ENCODE data around the gene SPTBN4.

The SPTBN4 gene

GRCh38 chr19:40466985-40467734 is at the start of gene SPTBN4:
SPTBN4 (plus strand) TSS chr19:40467001; CDS start chr19:40472622, 5,621 bp downstream.
- peak within 1 kb of the TSS; percentile 68 for H3K4me2 ChIP-seq
- peaks cover 25% of the 10 kb centered on the region for H3K4me1 ChIP-seq (ENCODE audit: low read depth, poor library complexity, severe bottlenecking)
- no peaks in the 10 kb centered on the region for H3K79me2 ChIP-seq (ENCODE audit: insufficient read depth, low read depth)
- no peaks in the 10 kb centered on the region; the same call in 1 of the 2 replicates for H3K27me3 ChIP-seq (ENCODE audit: insufficient read depth, low read depth)
- H3K4me3 ChIP-seq (IDR thresholded peaks at IDR 0.05; ENCODE audit: insufficient read depth, low read depth, low read length), result no peak within 1 kb of the TSS
- H2AFZ ChIP-seq (ENCODE audit: low read depth), result peak within 1 kb of the TSS; percentile 73
- TF ChIP-seq CTCF (conservative IDR thresholded peaks at IDR 0.05; ENCODE audit: low read depth, low read length), result no peak
- no peak within 1 kb of the TSS for H3K27ac ChIP-seq
- no peaks in the 10 kb centered on the region for H4K20me1 ChIP-seq (ENCODE audit: insufficient read depth)
- H3K36me3 ChIP-seq (ENCODE audit: insufficient read depth), result no peaks in the 10 kb centered on the region
- no peak within 1 kb of the TSS; the same call in 1 of the 2 replicates for H3K9ac ChIP-seq

DNA sequence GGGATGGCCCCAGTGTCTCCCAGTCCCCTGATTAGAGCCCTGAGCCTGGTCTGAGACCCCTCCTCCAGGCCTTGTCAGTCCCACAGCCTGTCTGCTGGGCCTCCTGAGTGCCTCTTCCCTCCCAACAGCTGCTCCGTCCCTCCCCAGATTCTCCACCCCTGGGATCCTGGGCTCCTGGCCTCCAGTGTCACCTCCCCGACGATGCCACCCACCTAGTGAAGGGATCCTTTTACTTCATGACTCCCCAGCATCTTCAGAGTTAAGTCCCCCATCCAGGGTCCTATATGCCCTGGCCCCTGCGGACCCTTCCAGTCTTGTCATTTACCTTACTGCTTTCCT is 49.2 kb upstream of the SPTBN4 start:
- H2AFZ ChIP-seq (ENCODE audit: low read depth), result no peak overlapping the region
- no peaks in the 10 kb centered on the region for H3K79me2 ChIP-seq (ENCODE audit: insufficient read depth, low read depth)
- no peak overlapping the region for H3K4me2 ChIP-seq
- no peak for TF ChIP-seq CTCF (conservative IDR thresholded peaks at IDR 0.05; ENCODE audit: low read depth, low read length)
- no peaks in the 10 kb centered on the region for H3K27me3 ChIP-seq (ENCODE audit: insufficient read depth, low read depth)
- no peak overlapping the region for H3K4me3 ChIP-seq (IDR thresholded peaks at IDR 0.05; ENCODE audit: insufficient read depth, low read depth, low read length)
- no peaks in the 10 kb centered on the region for H4K20me1 ChIP-seq (ENCODE audit: insufficient read depth)
- H3K27ac ChIP-seq, result no peak overlapping the region
- no peak overlapping the region for H3K9ac ChIP-seq
- peaks cover 20% of the 10 kb centered on the region for H3K4me1 ChIP-seq (ENCODE audit: low read depth, poor library complexity, severe bottlenecking)
- H3K36me3 ChIP-seq (ENCODE audit: insufficient read depth), result no peaks in the 10 kb centered on the region

GRCh38 chr19:40418040-40418439 is 48.8 kb upstream of the SPTBN4 start:
- TF ChIP-seq CTCF (conservative IDR thresholded peaks at IDR 0.05; ENCODE audit: low read depth, low read length), result no peak
- no peak overlapping the region for H3K9ac ChIP-seq
- no peak overlapping the region for H3K4me2 ChIP-seq
- H3K36me3 ChIP-seq (ENCODE audit: insufficient read depth), result no peaks in the 10 kb centered on the region
- no peak overlapping the region for H2AFZ ChIP-seq (ENCODE audit: low read depth)
- H4K20me1 ChIP-seq (ENCODE audit: insufficient read depth), result no peaks in the 10 kb centered on the region
- no peaks in the 10 kb centered on the region for H3K79me2 ChIP-seq (ENCODE audit: insufficient read depth, low read depth)
- no peaks in the 10 kb centered on the region for H3K27me3 ChIP-seq (ENCODE audit: insufficient read depth, low read depth)
- peaks cover 20% of the 10 kb centered on the region for H3K4me1 ChIP-seq (ENCODE audit: low read depth, poor library complexity, severe bottlenecking)
- H3K27ac ChIP-seq, result no peak overlapping the region
- H3K4me3 ChIP-seq (IDR thresholded peaks at IDR 0.05; ENCODE audit: insufficient read depth, low read depth, low read length), result no peak overlapping the region

GRCh38 chr19:40419066-40419612 is 47.7 kb upstream of the SPTBN4 start:
- no peak overlapping the region for H3K27ac ChIP-seq
- no peak overlapping the region for H3K4me3 ChIP-seq (IDR thresholded peaks at IDR 0.05; ENCODE audit: insufficient read depth, low read depth, low read length)
- peaks cover 22% of the 10 kb centered on the region for H3K4me1 ChIP-seq (ENCODE audit: low read depth, poor library complexity, severe bottlenecking)
- no peaks in the 10 kb centered on the region for H3K79me2 ChIP-seq (ENCODE audit: insufficient read depth, low read depth)
- no peak overlapping the region for H3K4me2 ChIP-seq
- no peaks in the 10 kb centered on the region for H4K20me1 ChIP-seq (ENCODE audit: insufficient read depth)
- no peaks in the 10 kb centered on the region for H3K36me3 ChIP-seq (ENCODE audit: insufficient read depth)
- no peak overlapping the region for H3K9ac ChIP-seq
- no peaks in the 10 kb centered on the region for H3K27me3 ChIP-seq (ENCODE audit: insufficient read depth, low read depth)
- no peak for TF ChIP-seq CTCF (conservative IDR thresholded peaks at IDR 0.05; ENCODE audit: low read depth, low read length)
- no peak overlapping the region for H2AFZ ChIP-seq (ENCODE audit: low read depth)
